Stimulated activated CD8-positive, alpha-beta memory T cell treated with anti-CD3 and anti-CD28 coated beads, Interleukin-15, amount 100 ng/mL, for 24 hours (primary cell): Measurements from ENCODE around the gene SH3GLB2.
"Not testable (repeated sequence)": the region's sequence is repeated elsewhere in the genome, so short reads cannot be mapped to it uniquely, and the experiment has no call there.

Source experiments
- DNase-seq: peaks from one replicate; pipeline ENCODE4 v3.0.0-alpha.2; 2020; ENCODE audit warnings: low read depth

SH3GLB2 gene

DNA sequence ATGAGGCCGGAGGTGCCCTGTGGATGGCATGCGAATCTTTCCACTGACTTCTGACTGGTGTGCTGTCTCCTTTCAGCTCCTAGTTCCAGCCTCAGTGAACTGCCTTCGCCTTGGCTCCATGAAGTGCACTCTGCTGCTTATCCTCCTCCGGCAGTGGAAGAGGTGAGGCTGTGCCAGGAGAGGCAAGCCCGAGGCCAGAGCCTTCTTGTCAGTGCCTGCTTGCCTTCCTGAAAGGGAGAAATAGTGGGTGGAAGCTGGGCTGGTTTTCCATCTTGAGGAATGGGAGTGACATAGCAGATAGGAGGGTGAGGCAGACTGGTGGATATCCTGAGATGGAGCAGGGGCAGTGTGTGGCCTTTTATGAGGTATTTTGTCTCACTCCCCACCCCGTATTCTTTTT, 29.7 kb downstream of the SH3GLB2 start:
- no peak for DNase-seq

DNA sequence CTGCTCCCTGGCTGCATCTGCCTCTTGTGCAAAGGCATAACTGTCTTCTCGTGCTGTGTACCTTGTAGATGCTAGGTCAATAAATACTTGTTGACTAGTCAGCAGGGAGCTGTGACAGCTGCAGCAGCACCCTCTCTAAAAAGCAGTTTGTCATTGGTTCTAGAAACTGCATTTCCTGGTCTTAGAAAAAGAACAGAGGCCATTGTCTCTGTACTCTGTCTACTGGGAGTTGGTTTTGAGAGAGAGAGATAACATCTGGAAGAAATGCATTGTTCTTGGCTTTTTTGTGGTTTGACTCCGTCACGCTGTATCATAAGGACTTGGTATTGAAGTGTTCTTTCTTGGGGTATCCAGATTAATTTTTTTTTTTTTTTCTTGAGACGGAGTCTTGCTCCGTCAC, 32.3 kb downstream of the SH3GLB2 start:
- DNase-seq, result no peak

GRCh38 chr9:128992995-128993394, 35.1 kb downstream of the SH3GLB2 start:
- DNase-seq, result no peak

GRCh38 chr9:128987805-128988204, 40.3 kb downstream of the SH3GLB2 start:
- DNase-seq, result no peak

GRCh38 chr9:128986671-128987070, 41.5 kb downstream of the SH3GLB2 start:
- no peak for DNase-seq

GRCh38 chr9:128983536-128983935, 44.6 kb downstream of the SH3GLB2 start:
- no peak for DNase-seq

GRCh38 chr9:128979111-128979510, 49.0 kb downstream of the SH3GLB2 start:
- no peak for DNase-seq

DNA sequence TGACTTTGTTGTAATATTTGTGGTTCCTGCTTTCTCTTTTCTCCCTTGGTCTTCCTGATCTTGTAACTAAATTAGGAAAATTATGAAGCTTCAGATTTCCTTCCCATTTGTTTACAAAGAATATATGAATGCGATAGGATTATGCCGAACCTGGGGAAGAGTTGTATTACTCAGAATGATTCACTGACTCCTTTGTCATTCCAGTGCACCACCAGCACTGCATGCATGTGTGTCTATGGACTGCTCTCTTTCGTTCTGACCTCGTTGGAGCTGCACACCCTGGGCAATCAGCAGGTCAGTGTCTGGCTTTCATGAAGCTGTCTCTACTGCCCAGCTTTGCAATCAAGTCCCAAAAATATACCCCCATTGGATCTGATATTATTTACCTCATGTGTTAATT, 55.2 kb downstream of the SH3GLB2 start:
- no peak for DNase-seq

- DNase-seq, result no peak
These were observed 58.6 kb downstream of the SH3GLB2 start for GRCh38 chr9:128969491-128969890.

DNA sequence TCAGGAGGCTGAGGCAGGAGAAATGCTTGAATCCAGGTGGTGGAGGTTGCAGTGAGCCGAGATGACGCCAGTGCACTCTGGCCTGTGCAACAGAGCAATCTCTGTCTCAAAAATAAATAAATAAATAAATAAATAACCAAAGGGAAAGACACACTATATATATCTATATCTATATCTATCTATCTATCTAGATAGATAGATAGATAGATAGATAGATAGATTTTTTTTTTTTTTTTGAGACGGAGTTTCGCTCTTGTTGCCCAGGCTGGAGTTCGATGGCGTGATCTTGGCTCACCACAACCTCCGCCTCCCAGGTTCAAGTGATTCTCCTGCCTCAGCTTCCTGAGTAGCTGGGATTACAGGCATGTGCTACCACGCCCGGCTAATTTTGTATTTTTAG, 66.7 kb downstream of the SH3GLB2 start:
- not testable (repeated sequence) for DNase-seq
